ENCODE measurements around the gene SCLY. TPM values are rescaled to one million over a fixed set of nuclear protein-coding genes. Genes with fewer than 3 reads are reported as not detected.

SCLY gene
- total and polyA plus RNA-seq, 2 experiments from 2014 or later: 12.7 to 21.1 TPM

GRCh38 chr2:238129166-238130010 lies 68.6 kb downstream of the SCLY start:
- Histone ChIP-seq H2AFZ (no peak overlapping the region), H3K36me3 (replicated peaks; ENCODE audit: insufficient read depth, low read depth) (no peaks in the 10 kb centered on the region), H3K9me2 (replicated peaks; ENCODE audit: insufficient read depth) (no peaks in the 10 kb centered on the region), H3K4me3 (no peak overlapping the region), H3K4me2 (no peak overlapping the region), H3K4me1 (ENCODE audit: insufficient read depth) (no peaks in the 10 kb centered on the region), H3K79me2 (no peaks in the 10 kb centered on the region), H3K27me3 (no peaks in the 10 kb centered on the region), H3K27ac (no peak overlapping the region), H4K20me1 (ENCODE audit: insufficient read depth, poor library complexity, severe bottlenecking) (no peaks in the 10 kb centered on the region), H3K9me3 (ENCODE audit: low read depth) (no peaks in the 10 kb centered on the region)
- DNase-seq (ENCODE audit: low spot score): no peak
- 90% methylated on average over 22 of the region's 22 CpGs for WGBS (ENCODE audit: low lambda C conversion rate, missing lambda C conversion rate)
- TF ChIP-seq EZH2 (IDR thresholded peaks at IDR 0.05; ENCODE audit: borderline replicate concordance) (no peak), CTCF (IDR thresholded peaks at IDR 0.05; ENCODE audit: poor library complexity) (no peak), EZH2phosphoT487 (IDR thresholded peaks at IDR 0.05; ENCODE audit: low read depth, severe bottlenecking, unreplicated experiment) (no peak)

GRCh38 chr2:238130111-238130695 lies 69.4 kb downstream of the SCLY start:
- no peaks in the 10 kb centered on the region for H3K4me1 ChIP-seq (ENCODE audit: insufficient read depth)
- no peak overlapping the region for H2AFZ ChIP-seq
- H4K20me1 ChIP-seq (ENCODE audit: insufficient read depth, poor library complexity, severe bottlenecking): no peaks in the 10 kb centered on the region
- no peaks in the 10 kb centered on the region for H3K9me3 ChIP-seq (ENCODE audit: low read depth)
- no peak for DNase-seq (ENCODE audit: low spot score)
- no peaks in the 10 kb centered on the region for H3K79me2 ChIP-seq
- H3K9me2 ChIP-seq (replicated peaks; ENCODE audit: insufficient read depth): no peaks in the 10 kb centered on the region
- TF ChIP-seq EZH2phosphoT487 (IDR thresholded peaks at IDR 0.05; ENCODE audit: low read depth, severe bottlenecking, unreplicated experiment): no peak
- TF ChIP-seq CTCF (IDR thresholded peaks at IDR 0.05; ENCODE audit: poor library complexity): no peak
- TF ChIP-seq EZH2 (IDR thresholded peaks at IDR 0.05; ENCODE audit: borderline replicate concordance): no peak
- no peaks in the 10 kb centered on the region for H3K36me3 ChIP-seq (replicated peaks; ENCODE audit: insufficient read depth, low read depth)
- no peak overlapping the region for H3K4me3 ChIP-seq
- WGBS (ENCODE audit: low lambda C conversion rate, missing lambda C conversion rate): 95% methylated on average over 28 of the region's 28 CpGs
- H3K4me2 ChIP-seq: no peak overlapping the region
- H3K27me3 ChIP-seq: no peaks in the 10 kb centered on the region
- H3K27ac ChIP-seq: no peak overlapping the region

- no peak overlapping the region for H2AFZ ChIP-seq
- no peak for DNase-seq (ENCODE audit: low spot score)
- H4K20me1 ChIP-seq (ENCODE audit: insufficient read depth, poor library complexity, severe bottlenecking): no peaks in the 10 kb centered on the region
- no peaks in the 10 kb centered on the region for H3K9me3 ChIP-seq (ENCODE audit: low read depth)
- no peaks in the 10 kb centered on the region for H3K27me3 ChIP-seq
- TF ChIP-seq EZH2 (IDR thresholded peaks at IDR 0.05; ENCODE audit: borderline replicate concordance) (no peak), CTCF (IDR thresholded peaks at IDR 0.05; ENCODE audit: poor library complexity) (no peak)
- H3K36me3 ChIP-seq (replicated peaks; ENCODE audit: insufficient read depth, low read depth): no peaks in the 10 kb centered on the region
- H3K79me2 ChIP-seq: no peaks in the 10 kb centered on the region
- no peak overlapping the region for H3K4me2 ChIP-seq
- no peak overlapping the region for H3K4me3 ChIP-seq
- no peaks in the 10 kb centered on the region for H3K9me2 ChIP-seq (replicated peaks; ENCODE audit: insufficient read depth)
- no peak overlapping the region for H3K27ac ChIP-seq
- 94% methylated on average over 62 of the region's 68 CpGs for WGBS (ENCODE audit: low lambda C conversion rate, missing lambda C conversion rate)
- no peaks in the 10 kb centered on the region for H3K4me1 ChIP-seq (ENCODE audit: insufficient read depth)
Observed at GRCh38 chr2:238130696-238131628, 70.2 kb downstream of the SCLY start.

All from hepatocyte (in vitro differentiated cells).